ENCODE results near the gene SLFNL1.

SLFNL1 gene

GRCh38 chr1:40998668-40999067, 22.9 kb downstream of the SLFNL1 start:
- DNase-seq (ENCODE audit: low read depth) = no peak
- H3K4me3 ChIP-seq (ENCODE audit: control insufficient read depth, low read depth, low read length) = no peak overlapping the region
- TF ChIP-seq, protein P1, sequence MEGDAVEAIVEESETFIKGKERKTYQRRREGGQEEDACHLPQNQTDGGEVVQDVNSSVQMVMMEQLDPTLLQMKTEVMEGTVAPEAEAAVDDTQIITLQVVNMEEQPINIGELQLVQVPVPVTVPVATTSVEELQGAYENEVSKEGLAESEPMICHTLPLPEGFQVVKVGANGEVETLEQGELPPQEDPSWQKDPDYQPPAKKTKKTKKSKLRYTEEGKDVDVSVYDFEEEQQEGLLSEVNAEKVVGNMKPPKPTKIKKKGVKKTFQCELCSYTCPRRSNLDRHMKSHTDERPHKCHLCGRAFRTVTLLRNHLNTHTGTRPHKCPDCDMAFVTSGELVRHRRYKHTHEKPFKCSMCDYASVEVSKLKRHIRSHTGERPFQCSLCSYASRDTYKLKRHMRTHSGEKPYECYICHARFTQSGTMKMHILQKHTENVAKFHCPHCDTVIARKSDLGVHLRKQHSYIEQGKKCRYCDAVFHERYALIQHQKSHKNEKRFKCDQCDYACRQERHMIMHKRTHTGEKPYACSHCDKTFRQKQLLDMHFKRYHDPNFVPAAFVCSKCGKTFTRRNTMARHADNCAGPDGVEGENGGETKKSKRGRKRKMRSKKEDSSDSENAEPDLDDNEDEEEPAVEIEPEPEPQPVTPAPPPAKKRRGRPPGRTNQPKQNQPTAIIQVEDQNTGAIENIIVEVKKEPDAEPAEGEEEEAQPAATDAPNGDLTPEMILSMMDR (IDR thresholded peaks at IDR 0.05; ENCODE audit: control insufficient read depth, insufficient read depth, low read depth, low read length, missing control alignments) = no peak

DNA sequence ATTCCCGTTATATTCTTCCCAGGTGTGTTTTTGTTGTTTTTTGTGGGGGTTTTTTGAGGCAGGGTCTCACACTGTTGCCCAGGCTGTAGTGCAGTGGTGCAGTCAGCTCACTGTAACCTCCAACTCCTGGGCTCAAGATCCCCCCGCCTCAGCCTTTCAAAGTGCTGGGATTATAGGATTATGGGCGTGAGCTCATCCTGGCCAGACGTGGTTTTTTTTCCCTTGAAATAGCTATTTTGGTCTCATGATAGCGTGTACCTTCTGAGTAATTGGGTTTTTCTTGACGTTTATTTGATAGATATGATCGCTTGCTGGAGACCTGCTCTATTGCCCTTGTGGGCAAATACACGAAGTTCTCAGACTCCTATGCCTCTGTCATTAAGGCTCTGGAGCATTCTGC, 24.4 kb downstream of the SLFNL1 start:
- no peak for DNase-seq (ENCODE audit: low read depth)
- TF ChIP-seq, protein P1 (IDR thresholded peaks at IDR 0.05; ENCODE audit: control insufficient read depth, insufficient read depth, low read depth, low read length, missing control alignments) = no peak
- no peak overlapping the region for H3K4me3 ChIP-seq (ENCODE audit: control insufficient read depth, low read depth, low read length)

DNA sequence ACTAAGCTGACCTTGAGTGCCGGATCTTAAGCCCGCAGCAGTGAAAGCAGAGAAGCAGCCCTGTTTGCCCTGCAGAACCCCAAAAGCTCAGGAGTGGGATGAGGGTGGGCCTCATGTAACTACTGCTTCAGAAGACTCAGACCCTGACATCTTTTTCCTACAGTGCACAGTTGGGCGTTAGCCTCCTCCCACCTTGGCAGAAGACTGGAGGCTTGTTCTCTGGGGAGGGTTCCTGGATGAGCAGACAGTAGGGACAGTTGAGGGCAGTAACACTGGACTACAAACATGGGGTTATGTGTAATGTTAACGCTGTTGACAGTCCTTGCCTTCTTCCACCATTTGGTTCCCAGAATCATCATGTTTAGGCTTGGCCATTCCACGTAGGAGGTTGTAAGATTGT, 32.5 kb downstream of the SLFNL1 start:
- DNase-seq (ENCODE audit: low read depth) = no peak
- no peak overlapping the region for H3K4me3 ChIP-seq (ENCODE audit: control insufficient read depth, low read depth, low read length)
- TF ChIP-seq, protein P1 (IDR thresholded peaks at IDR 0.05; ENCODE audit: control insufficient read depth, insufficient read depth, low read depth, low read length, missing control alignments) = no peak

DNA sequence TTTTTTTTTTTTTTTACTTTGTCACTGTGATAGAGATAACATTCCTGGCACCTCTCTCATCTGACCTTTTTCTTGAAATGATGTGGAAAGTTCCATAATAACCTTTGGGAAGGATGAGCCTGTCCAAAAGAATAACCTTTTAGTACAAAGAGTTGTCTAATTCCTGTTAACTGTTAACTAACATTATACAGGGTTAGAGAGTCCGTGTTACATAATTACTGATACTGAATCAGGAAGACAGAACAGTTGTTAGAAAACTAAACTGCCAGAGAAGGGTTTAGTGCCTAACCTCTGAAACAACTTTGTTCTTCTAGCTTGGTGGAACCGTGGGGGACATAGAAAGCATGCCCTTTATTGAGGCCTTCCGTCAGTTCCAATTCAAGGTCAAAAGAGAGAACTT, 33.2 kb downstream of the SLFNL1 start:
- TF ChIP-seq, protein P1 (IDR thresholded peaks at IDR 0.05; ENCODE audit: control insufficient read depth, insufficient read depth, low read depth, low read length, missing control alignments) = no peak
- no peak for DNase-seq (ENCODE audit: low read depth)
- no peak overlapping the region for H3K4me3 ChIP-seq (ENCODE audit: control insufficient read depth, low read depth, low read length)

GRCh38 chr1:40987439-40988276, 33.9 kb downstream of the SLFNL1 start:
- TF ChIP-seq, protein P1 (IDR thresholded peaks at IDR 0.05; ENCODE audit: control insufficient read depth, insufficient read depth, low read depth, low read length, missing control alignments) = no peak
- no peak for DNase-seq (ENCODE audit: low read depth)
- no peak overlapping the region for H3K4me3 ChIP-seq (ENCODE audit: control insufficient read depth, low read depth, low read length)

GRCh38 chr1:40986956-40987355, 34.6 kb downstream of the SLFNL1 start:
- no peak for DNase-seq (ENCODE audit: low read depth)
- TF ChIP-seq, protein P1 (IDR thresholded peaks at IDR 0.05; ENCODE audit: control insufficient read depth, insufficient read depth, low read depth, low read length, missing control alignments) = no peak
- no peak overlapping the region for H3K4me3 ChIP-seq (ENCODE audit: control insufficient read depth, low read depth, low read length)

Data from AG09309 (cell line).